Measurements from ENCODE around the gene ITPR2.

DNA sequence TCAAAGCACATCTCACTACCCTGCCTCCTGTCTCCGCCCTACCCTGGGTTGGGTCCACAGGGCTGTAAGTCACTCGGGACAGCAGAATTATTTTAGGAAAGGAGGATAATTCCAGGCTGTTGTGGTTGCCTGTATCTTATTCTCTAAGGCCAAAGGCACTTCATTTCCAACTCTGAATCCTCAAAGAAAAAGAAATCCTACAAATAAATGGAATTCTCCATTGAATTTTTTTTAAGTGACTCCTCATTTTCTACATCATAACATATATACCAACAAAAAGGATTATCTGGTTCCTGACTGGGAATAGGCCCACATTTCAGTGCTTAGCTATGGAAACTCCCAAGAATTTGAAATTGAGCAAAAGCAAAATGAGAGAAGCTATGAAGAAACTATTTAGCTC is 186.4 kb downstream of the ITPR2 start:
- TF ChIP-seq EZH2 (IDR thresholded peaks at IDR 0.05; ENCODE audit: insufficient read depth, poor library complexity, severe bottlenecking) (no peak), EZH2phosphoT487 (IDR thresholded peaks at IDR 0.05; ENCODE audit: insufficient read depth, low read depth) (no peak)
